NCI-H1048 (cell line): ENCODE results near the gene GRIN2A.

Experiments
- DNase-seq: peaks from one replicate; lab custom pipeline; 2025; lab: John Stamatoyannopoulos, UW

Gene GRIN2A

DNA sequence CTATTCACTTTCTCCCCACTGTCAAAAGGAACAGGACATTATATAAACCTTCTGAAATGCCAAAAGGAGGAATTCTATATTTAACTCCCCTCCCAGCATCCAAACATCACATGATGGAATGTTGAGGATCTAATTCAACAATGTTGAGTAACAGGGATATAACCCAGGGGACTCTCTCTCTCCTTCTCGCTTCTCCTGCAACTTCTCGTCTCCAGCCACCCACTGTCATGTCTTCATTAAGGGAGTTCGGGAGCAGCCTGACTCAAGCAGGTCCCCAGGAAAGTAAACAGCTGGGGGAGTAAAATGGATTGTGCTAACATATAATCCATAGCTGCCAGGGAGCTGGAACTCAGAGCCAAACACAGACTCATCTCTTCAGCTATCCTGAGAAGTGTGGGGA is 51.7 kb downstream of the GRIN2A start:
- DNase-seq = no peak

GRCh38 chr16:10128397-10129258 is 53.6 kb downstream of the GRIN2A start:
- DNase-seq = no peak

DNA sequence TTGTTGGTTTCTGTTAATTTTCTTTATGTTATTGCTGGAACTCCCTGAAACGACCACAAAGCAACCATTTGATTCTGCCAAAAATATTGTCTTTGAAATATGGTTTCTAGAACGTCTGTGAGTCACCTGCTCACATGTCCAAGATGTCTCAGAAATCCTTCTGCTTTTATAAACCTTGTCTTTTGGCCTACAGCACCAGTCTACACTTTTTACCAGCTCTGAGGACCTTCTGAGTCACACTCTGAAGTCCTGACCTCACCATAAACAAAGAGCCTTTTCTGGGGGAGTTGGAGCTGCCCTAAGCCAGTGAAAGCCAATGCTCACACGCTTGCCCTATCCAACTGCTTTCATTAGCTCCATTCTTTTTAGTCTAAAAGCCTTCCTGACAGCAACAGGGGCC is 55.5 kb downstream of the GRIN2A start:
- no peak for DNase-seq

DNA sequence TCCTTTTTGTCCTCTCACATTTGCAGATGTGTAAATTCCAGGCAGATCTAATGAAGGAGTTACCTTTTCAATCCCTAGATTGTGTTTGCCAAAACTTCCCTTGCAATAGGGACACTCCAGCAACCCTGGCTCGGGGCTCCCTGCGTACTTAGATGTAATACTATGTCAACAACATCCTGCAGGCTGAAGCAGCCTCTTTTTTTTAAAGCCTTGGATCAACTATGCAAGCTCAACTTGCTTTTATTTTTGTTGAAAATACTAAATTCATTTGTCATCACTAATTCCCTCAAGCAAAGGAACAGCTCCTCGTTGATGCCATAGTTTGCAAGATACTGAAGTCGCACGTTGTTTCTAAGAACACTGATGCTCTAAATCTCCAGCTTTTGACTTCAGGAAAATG is 59.1 kb downstream of the GRIN2A start:
- no peak for DNase-seq

GRCh38 chr16:10122546-10122945 is 59.7 kb downstream of the GRIN2A start:
- DNase-seq = no peak

DNA sequence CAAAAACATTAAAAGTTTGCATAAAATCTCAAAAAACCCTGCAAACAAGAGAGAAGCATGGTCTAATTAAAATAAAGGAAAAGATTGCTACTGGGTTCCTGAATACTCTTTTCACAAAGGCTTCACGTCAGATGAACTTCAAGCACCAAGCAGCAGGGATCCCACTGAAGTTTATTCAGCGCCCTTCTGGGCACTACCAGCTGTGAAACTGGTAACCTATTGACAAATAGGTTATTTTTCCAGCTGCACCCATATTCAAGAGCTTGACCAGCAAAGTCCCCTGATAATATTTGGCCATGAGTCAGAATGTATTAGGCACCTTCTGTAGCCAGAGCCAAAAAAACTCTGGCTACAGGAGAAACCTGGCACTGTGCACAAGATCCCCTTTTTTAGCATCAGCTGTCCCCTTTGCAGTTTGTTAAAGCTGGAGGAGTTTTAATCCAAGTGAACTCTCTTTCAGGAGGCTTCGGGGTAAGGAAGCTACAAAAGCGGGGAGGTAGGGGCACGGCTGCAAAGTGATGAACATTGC is 60.3 kb downstream of the GRIN2A start:
- no peak for DNase-seq

DNA sequence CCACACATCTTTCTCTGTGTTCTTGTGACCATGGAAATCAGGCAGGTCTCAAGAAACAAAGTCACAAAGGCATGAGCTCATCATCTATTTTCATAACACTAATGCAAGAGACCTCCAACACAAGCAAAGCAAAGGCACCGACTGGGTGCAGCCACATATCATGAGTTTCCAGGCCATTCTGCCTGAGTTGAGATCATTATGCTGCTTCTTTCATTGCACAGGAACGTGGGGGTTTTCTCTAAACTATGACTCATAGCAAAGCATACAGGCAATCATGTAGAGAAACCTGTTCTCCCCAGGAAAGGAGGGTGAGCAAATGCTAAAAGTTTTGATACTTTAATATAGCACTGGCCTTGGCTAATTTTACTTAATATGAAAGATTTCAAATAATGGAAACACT is 60.7 kb downstream of the GRIN2A start:
- DNase-seq = no peak

DNA sequence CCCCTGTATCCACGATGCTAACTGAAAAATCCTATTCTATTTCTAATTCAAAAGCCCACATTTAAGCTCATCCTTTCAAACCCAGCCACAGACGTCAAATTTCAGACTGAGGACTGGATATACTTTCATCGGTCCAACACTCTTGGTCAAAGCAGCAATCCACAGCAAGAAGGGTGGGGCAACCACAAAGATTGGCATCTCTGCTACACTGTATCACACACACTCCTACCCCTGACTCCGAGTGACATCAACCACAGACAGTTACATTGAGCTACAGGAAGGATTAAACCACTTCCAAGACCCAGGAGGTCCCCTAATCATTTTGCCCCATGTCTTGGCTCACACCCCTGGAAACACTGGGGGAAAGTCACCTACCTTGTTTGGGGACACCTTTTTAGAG is 61.3 kb downstream of the GRIN2A start:
- no peak for DNase-seq

- no peak for DNase-seq
Observed at GRCh38 chr16:10114409-10114808, 67.8 kb downstream of the GRIN2A start.

GRCh38 chr16:10113248-10113647 is 69.0 kb downstream of the GRIN2A start:
- no peak for DNase-seq

- no peak for DNase-seq
Observed at GRCh38 chr16:10112021-10112420, 70.2 kb downstream of the GRIN2A start.

DNA sequence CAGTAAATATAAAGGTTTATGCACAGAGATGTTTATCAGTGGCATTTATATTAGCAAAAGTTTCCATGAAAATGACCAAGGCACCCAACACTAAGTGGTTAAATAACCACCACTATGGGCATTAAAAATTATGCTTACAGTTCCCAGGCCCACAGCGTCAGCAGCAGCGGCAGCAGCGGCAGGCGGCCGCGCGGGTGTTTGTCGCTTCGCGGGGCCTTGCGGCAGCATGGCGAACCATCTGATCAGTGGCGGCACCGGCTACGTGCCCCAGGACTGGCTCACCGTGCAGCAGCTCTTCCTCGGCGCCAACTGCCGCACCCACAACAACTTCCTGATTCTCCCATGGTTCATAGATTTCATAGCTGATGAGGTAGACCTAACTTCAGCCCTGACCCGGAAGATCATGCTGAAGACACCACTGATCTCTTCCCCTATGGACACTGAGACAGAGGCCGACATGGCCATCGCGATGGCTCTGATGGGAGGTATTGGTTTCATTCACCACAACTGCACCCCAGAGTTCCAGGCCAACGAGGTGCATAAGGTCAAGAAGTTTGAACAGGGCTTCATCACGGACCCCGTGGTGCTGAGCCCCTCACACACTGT is 71.0 kb downstream of the GRIN2A start:
- no peak for DNase-seq

DNA sequence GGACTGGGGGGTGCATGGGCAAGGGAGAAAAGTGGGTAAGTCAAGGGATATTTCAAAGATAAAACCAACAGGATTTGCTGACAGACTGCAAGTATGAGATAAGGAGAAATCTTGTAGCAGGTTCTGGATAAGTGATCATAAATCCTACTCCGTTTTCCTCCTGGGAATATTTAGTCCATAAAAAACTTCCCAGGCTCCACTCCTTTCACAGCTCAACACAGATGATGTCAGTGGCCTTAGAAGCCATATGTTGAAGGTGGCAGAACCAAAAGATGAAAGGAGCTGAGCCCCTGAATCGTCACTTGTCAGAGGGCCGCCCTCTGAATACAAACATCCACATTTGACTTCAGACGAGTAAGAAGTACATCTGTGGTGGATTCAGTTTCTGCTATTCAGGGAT is 71.7 kb downstream of the GRIN2A start:
- no peak for DNase-seq

- DNase-seq = no peak
Observed at GRCh38 chr16:10107081-10107480, 75.1 kb downstream of the GRIN2A start.

GRCh38 chr16:10103700-10104099 is 78.5 kb downstream of the GRIN2A start:
- no peak for DNase-seq

GRCh38 chr16:10103118-10103517 is 79.1 kb downstream of the GRIN2A start:
- DNase-seq = no peak

GRCh38 chr16:10100829-10101228 is 81.4 kb downstream of the GRIN2A start:
- DNase-seq = no peak

GRCh38 chr16:10098991-10099390 is 83.2 kb downstream of the GRIN2A start:
- no peak for DNase-seq

DNA sequence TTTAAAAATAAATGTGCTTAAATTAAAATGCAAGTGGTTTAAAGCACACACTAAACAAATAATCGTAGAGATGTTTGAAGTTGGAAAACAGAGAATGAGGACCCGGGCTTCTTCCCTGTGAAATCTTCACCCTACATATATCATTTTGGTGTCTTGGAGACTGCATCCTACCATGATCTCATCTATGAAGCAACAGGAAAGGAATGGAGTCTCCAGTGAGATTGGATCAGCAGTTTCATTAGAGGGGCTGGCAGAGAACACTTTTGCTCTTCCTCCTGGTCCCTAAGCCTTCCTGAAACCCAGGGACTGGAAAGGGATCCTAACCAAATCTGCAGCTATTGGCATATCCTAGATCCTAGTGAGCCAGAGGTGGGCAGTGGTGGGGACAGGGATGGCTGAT is 85.0 kb downstream of the GRIN2A start:
- DNase-seq = no peak

DNA sequence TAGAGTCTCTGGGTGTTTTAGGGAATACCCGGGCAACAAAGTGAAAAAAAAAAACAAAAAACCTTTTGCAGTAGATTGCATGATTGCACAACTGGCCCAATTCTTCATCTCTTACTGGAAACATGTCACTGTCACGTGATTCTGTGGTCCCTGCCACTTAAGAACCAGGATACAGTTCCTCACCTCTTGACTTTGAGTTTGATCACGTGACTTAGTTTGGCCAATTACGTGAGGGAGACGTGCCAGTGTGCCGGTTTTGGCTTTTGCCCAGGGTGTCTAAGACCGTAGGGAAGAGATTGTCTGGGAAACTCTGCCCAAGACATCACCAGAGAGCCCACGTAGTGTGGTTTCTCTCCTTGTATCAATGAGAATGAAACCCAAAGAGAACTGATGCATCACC is 88.7 kb downstream of the GRIN2A start:
- no peak for DNase-seq

DNA sequence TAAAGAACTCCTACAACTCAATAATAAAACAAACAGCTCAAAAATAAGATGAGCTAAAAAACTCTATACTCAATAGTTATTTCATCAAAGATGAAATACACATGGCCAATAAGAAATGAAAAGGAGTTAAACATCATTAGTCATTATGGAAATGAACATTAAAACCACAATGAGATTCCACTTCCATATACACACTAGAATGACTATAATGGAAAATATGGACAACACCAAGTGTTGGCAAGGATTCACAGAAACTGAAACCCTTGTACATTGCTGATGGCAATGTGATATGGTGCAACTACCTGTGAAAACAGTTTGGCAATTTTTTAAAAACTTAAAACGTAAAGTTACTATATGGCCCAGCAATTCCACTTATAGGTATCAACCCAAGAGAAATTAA is 91.4 kb downstream of the GRIN2A start:
- DNase-seq = no peak

- no peak for DNase-seq
Observed at GRCh38 chr16:10088380-10088793, 93.8 kb downstream of the GRIN2A start.

- DNase-seq = no peak
Observed at GRCh38 chr16:10087151-10087550, 95.1 kb downstream of the GRIN2A start.

- no peak for DNase-seq
Observed at GRCh38 chr16:10086620-10087019, 95.6 kb downstream of the GRIN2A start.
